Measurements from ENCODE around the gene IQUB.
A peak's percentile ranks its signal among the peaks of the same experiment; 100 is the strongest.
"Not testable (repeated sequence)": the region's sequence is repeated elsewhere in the genome, so short reads cannot be mapped to it uniquely, and the experiment has no call there.

IQUB gene

GRCh38 chr7:123485187-123485586, 49.2 kb downstream of the IQUB start:
- no peak for DNase-seq

- no peak for DNase-seq
Measured at GRCh38 chr7:123484199-123484598, 50.2 kb downstream of the IQUB start.

GRCh38 chr7:123480107-123480506, 54.3 kb downstream of the IQUB start:
- DNase-seq: no peak

- not testable (repeated sequence) for DNase-seq
Measured at GRCh38 chr7:123478056-123478455, 56.3 kb downstream of the IQUB start.

- no peak for DNase-seq
Measured at GRCh38 chr7:123472750-123473445, 61.5 kb downstream of the IQUB start.

- no peak for DNase-seq
Measured at GRCh38 chr7:123472327-123472726, 62.1 kb downstream of the IQUB start.

- DNase-seq: no peak
Measured at GRCh38 chr7:123468303-123468702, 66.1 kb downstream of the IQUB start.

- no peak for DNase-seq
Measured at GRCh38 chr7:123463890-123464289, 70.5 kb downstream of the IQUB start.

GRCh38 chr7:123460616-123461015, 73.8 kb downstream of the IQUB start:
- peak; percentile 42 for DNase-seq

- DNase-seq: no peak
Measured at GRCh38 chr7:123455965-123456470, 78.4 kb downstream of the IQUB start.

- no peak for DNase-seq
Measured at GRCh38 chr7:123440101-123440548, 94.3 kb downstream of the IQUB start.

- no peak for DNase-seq
Measured at GRCh38 chr7:123439191-123439590, 95.2 kb downstream of the IQUB start.

- no peak for DNase-seq
Measured at GRCh38 chr7:123437447-123437995, 96.9 kb downstream of the IQUB start.

GRCh38 chr7:123435080-123435700, 99.2 kb downstream of the IQUB start:
- no peak for DNase-seq

- DNase-seq: no peak
Measured at GRCh38 chr7:123433665-123434064, 100.7 kb downstream of the IQUB start.

- DNase-seq: no peak
Measured at GRCh38 chr7:123432601-123433000, 101.8 kb downstream of the IQUB start.

GRCh38 chr7:123431075-123431614, 103.2 kb downstream of the IQUB start:
- no peak for DNase-seq

- DNase-seq: no peak
Measured at GRCh38 chr7:123425246-123425645, 109.1 kb downstream of the IQUB start.

GRCh38 chr7:123424463-123424862, 109.9 kb downstream of the IQUB start:
- no peak for DNase-seq

- no peak for DNase-seq
Measured at GRCh38 chr7:123423622-123424021, 110.8 kb downstream of the IQUB start.

- no peak for DNase-seq
Measured at GRCh38 chr7:123417580-123417979, 116.8 kb downstream of the IQUB start.

- no peak for DNase-seq
Measured at GRCh38 chr7:123415625-123416024, 118.8 kb downstream of the IQUB start.

GRCh38 chr7:123410273-123410904, 124.0 kb downstream of the IQUB start:
- peak; percentile 36 for DNase-seq

Data from fibroblast of skin of right biceps (primary cell).